ENCODE data around the gene IGFBP2.

The IGFBP2 gene

GRCh38 chr2:216616083-216616678 lies 17.0 kb upstream of the IGFBP2 start:
- no peak for DNase-seq

- DNase-seq, result no peak
Observed at GRCh38 chr2:216617159-216617815, 15.9 kb upstream of the IGFBP2 start.

GRCh38 chr2:216618785-216619184 lies 14.4 kb upstream of the IGFBP2 start:
- no peak for DNase-seq

GRCh38 chr2:216619411-216620393 lies 13.5 kb upstream of the IGFBP2 start:
- no peak for DNase-seq

- DNase-seq, result no peak
Observed at GRCh38 chr2:216620786-216621185, 12.4 kb upstream of the IGFBP2 start.

- no peak for DNase-seq
Observed at GRCh38 chr2:216621292-216621691, 11.9 kb upstream of the IGFBP2 start.

GRCh38 chr2:216622526-216622925 lies 10.7 kb upstream of the IGFBP2 start:
- DNase-seq, result no peak

GRCh38 chr2:216624251-216624650 lies 9.0 kb upstream of the IGFBP2 start:
- no peak for DNase-seq

- no peak for DNase-seq
Observed at GRCh38 chr2:216626168-216626874, 6.9 kb upstream of the IGFBP2 start.

GRCh38 chr2:216626875-216627245 lies 6.4 kb upstream of the IGFBP2 start:
- no peak for DNase-seq

- DNase-seq, result no peak
Observed at GRCh38 chr2:216629784-216630183, 3.4 kb upstream of the IGFBP2 start.

GRCh38 chr2:216632346-216632951 lies 771 bp upstream of the IGFBP2 start:
- DNase-seq, result no peak

GRCh38 chr2:216633616-216634369 lies 573 bp downstream of the IGFBP2 start:
- no peak for DNase-seq

GRCh38 chr2:216634370-216635148 lies 1.3 kb downstream of the IGFBP2 start:
- no peak for DNase-seq

- no peak for DNase-seq
Observed at GRCh38 chr2:216635171-216635570, 2.0 kb downstream of the IGFBP2 start.

GRCh38 chr2:216635701-216636550 lies 2.7 kb downstream of the IGFBP2 start:
- DNase-seq, result no peak

GRCh38 chr2:216636551-216637450 lies 3.6 kb downstream of the IGFBP2 start:
- DNase-seq, result no peak

- no peak for DNase-seq
Observed at GRCh38 chr2:216637472-216637871, 4.3 kb downstream of the IGFBP2 start.

Data from NK-92 treated with Interleukin-12 subunit alpha and Interleukin-12 subunit beta, amount 100 ng/mL, for 24 hours (cell line).